ENCODE measurements around the gene PTPRG.

Gene PTPRG

GRCh38 chr3:62132027-62132602 is 570.7 kb downstream of the PTPRG start:
- no peak for DNase-seq

GRCh38 chr3:62133015-62133414 is 571.6 kb downstream of the PTPRG start:
- DNase-seq: no peak

- DNase-seq: no peak
Measured at GRCh38 chr3:62134061-62134496, 572.7 kb downstream of the PTPRG start.

DNA sequence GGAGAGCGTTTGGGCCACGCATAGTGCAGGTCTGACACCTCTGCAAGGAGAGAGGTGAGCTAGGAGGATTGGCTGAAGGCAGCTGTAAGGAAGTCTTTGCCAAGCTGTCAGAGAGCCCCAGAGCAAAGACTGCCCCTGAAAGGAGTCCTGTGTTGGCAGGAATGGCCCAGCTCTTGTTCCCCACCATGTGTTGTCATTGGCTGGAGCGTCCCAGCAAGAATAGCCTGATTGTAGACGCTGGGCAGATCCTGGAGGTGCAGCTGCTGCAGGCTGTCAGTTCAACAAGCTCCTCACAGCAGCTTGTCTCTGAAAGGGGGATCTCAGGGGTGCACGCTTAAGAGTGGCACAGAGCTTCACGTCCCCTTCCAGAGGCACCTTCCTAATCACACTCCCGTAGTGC is 574.4 kb downstream of the PTPRG start:
- DNase-seq: no peak

DNA sequence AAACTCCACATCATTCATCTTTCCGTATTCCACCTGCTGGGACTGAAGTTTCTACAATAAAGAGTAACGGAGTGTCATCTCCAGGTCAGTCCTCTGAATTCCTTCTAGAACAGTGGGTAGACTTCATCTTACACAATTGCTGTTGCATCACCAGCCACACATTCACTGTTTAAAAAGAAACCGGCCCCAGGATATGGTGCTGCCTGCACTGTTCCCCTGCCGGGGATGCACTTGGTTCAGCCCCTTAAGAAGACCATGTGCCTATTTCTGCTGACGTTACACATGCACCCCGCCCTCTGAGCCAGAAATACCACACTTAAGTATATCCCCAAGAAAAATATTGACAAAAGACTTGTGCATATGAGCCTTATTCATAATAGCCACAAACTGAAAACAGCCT is 578.6 kb downstream of the PTPRG start:
- DNase-seq: no peak

- DNase-seq: no peak
Measured at GRCh38 chr3:62142331-62143085, 581.1 kb downstream of the PTPRG start.

- DNase-seq: peak; percentile 58
Measured at GRCh38 chr3:62143843-62144450, 582.6 kb downstream of the PTPRG start.

DNA sequence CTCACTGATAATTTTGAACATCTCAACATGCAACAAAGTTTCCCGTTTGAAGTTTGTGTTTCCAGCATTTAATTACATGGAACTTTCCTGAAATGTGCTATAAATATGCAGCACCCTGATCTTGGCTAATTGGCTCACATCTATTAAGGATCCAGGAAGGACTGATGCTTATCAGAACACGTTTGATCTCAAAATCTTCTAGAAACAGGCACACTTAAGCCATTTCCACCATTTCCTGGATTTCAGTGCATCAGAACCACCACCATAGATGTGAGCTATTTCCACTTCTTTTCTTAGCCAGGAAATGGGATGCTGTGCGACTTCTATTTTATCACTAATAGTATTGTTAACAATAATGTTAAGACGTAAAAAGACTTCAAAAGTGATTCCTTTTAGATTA is 583.1 kb downstream of the PTPRG start:
- DNase-seq: no peak

GRCh38 chr3:62145086-62145757 is 583.9 kb downstream of the PTPRG start:
- no peak for DNase-seq

- no peak for DNase-seq
Measured at GRCh38 chr3:62149539-62149938, 588.2 kb downstream of the PTPRG start.

- no peak for DNase-seq
Measured at GRCh38 chr3:62149962-62150361, 588.6 kb downstream of the PTPRG start.

GRCh38 chr3:62151591-62151990 is 590.2 kb downstream of the PTPRG start:
- DNase-seq: no peak

DNA sequence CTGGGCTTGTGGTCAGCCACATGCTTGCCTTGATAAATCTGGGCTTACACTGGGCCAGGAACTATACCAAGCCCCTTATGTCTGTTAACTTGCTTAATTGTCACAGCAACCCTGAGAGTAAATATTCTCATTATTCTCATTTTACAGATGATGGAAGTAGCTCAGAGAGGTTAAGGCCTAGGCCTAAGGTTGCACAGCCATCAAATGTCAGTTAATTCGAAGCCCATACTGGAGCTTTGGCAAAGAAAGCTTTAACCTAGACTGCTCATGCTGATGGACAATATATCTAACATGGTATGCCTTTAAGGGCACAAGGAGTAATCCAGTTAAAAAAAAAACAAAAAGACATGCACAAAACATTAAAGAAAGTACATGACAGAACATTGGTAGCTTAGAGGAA is 591.9 kb downstream of the PTPRG start:
- DNase-seq: no peak

GRCh38 chr3:62154457-62155148 is 593.2 kb downstream of the PTPRG start:
- DNase-seq: no peak

- no peak for DNase-seq
Measured at GRCh38 chr3:62159056-62159708, 597.8 kb downstream of the PTPRG start.

DNA sequence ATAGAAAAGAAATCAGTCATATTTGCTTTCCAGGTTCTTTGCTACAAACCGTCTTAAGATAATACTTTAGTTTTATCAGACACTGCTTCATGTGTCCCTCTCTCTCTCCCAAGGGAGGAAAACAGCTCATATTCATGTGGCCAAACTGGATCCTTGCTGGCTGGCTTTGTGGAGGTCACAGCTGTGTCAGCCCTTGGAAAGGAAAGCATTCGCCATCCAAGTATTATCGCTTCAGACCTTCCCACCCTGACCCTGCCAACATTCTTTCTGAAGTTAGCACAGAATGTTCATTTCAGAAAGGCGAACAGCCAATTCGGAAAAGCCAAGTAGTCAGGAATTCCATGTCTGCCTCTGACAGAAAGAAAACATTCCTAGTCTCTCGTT is 598.3 kb downstream of the PTPRG start:
- DNase-seq: no peak

- DNase-seq: no peak
Measured at GRCh38 chr3:62161371-62161770, 600.0 kb downstream of the PTPRG start.

DNA sequence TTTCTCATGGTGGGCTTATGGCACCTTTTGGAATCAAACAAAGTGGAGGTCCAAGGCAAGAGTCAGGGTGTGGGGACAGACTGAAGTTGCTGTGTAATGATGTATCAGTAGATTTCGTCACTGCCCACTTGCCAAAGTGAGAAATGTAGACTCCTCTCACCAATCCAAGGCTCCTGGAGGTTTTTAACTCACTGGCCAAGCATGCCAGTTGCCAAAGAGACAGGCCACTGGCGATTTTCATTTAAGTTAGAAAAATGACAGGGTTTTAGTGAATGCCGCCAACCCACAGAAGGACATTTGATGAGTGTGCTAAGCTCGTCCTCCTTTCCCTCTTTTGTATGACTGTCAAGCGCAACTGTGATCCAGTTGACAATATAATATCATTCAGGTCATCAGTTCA is 602.8 kb downstream of the PTPRG start:
- DNase-seq: no peak

DNA sequence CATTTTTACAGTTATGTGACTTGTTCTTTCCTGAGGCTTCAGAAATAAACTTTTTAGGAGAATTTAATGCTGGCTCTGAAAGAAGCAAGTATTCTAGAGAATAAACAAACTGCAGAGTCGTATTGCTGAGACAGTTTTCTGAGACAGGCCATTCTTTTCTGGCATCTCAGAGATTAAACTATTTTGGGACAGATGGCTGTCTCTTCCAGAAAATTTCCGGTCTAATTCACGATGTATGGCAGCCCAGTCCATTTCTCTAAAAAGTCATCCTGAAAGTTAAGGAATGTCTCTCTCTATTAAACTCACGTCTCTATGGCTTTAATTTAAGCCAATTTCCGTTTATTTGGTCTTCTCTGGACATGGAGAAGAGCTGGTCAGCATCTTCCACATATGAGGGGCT is 603.4 kb downstream of the PTPRG start:
- no peak for DNase-seq

DNA sequence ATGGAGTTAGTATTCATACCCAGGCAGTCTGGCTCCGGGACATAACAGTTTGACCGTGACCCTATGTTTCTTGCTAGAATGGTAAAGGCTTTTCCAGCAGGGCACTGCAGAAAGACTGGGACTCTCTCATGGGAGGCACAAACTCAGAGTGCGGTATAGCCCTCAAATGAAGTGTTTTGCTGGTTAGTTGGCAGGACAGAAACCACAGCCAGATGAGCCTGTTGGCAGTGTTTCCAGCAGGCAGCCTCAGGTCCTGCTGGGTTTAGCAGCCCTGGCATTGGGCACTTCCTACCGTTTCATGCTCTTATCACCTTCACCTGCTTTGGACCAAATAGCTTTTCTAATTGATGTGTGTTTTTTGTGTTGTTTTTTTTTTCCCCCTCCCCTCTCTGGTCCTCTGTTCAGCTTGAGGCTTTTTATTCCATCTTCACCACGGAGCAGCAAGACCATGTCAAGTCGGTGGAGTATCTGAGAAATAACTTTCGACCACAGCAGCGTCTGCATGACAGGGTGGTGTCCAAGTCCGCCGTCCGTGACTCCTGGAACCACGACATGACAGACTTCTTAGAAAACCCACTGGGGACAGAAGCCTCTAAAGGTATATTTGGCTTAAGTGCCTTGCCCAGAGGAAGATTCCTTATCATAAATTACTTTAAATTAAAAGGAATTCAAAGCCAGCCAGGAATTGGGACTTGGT is 606.3 kb downstream of the PTPRG start:
- no peak for DNase-seq

- DNase-seq: no peak
Measured at GRCh38 chr3:62168356-62168755, 607.0 kb downstream of the PTPRG start.

Measured in NCI-H774 (cell line).